ENCODE measurements around the gene SYTL3.

SYTL3 gene

GRCh38 chr6:158804207-158804606 is 154.4 kb downstream of the SYTL3 start:
- Histone ChIP-seq H3K4me2 (ENCODE audit: insufficient read depth, low read length) (peak overlapping the region; percentile 67), H3K27ac (ENCODE audit: low read length) (peak overlapping the region; percentile 96), H3K36me3 (ENCODE audit: insufficient read depth, low read length) (peaks cover 22% of the 10 kb centered on the region), H3K9me3 (ENCODE audit: insufficient read depth, low read length, severe bottlenecking) (no peaks in the 10 kb centered on the region), H3K4me1 (ENCODE audit: insufficient read depth, low read length) (peaks cover 63% of the 10 kb centered on the region), H3K79me2 (ENCODE audit: insufficient read depth, low read length) (peaks cover 94% of the 10 kb centered on the region), H3K27me3 (ENCODE audit: insufficient read depth, low read length, poor library complexity) (no peaks in the 10 kb centered on the region), H3K9ac (ENCODE audit: low read depth, low read length) (peak overlapping the region; percentile 47), H2AFZ (ENCODE audit: low read depth, low read length) (no peak overlapping the region), H3K4me3 (ENCODE audit: low read depth in 1 of 2, low read length in 2 of 2) (peak overlapping the region in 1 of 2 experiments; percentile 47; a peak in 2 of 4 replicates), H4K20me1 (ENCODE audit: insufficient read depth, low read length) (peaks cover 83% of the 10 kb centered on the region)
- DNase-seq (no peak), ATAC-seq (ENCODE audit: insufficient read depth, low read depth) (no peak)
- TF ChIP-seq EZH2 (IDR thresholded peaks at IDR 0.05; ENCODE audit: borderline replicate concordance, low read depth, low read length, severe bottlenecking) (no peak), CTCF (IDR thresholded peaks at IDR 0.05; ENCODE audit: borderline replicate concordance, extremely low read depth, low read length, poor library complexity, severe bottlenecking) (no peak)

- no peak for ATAC-seq (ENCODE audit: insufficient read depth, low read depth)
- Histone ChIP-seq H3K4me1 (ENCODE audit: insufficient read depth, low read length) (peaks cover 76% of the 10 kb centered on the region), H3K9ac (ENCODE audit: low read depth, low read length) (no peak overlapping the region), H4K20me1 (ENCODE audit: insufficient read depth, low read length) (peaks cover 83% of the 10 kb centered on the region), H2AFZ (ENCODE audit: low read depth, low read length) (no peak overlapping the region), H3K27ac (ENCODE audit: low read length) (peak overlapping the region; percentile 12), H3K9me3 (ENCODE audit: insufficient read depth, low read length, severe bottlenecking) (no peaks in the 10 kb centered on the region), H3K36me3 (ENCODE audit: insufficient read depth, low read length) (peaks cover 38% of the 10 kb centered on the region), H3K4me2 (ENCODE audit: insufficient read depth, low read length) (peak overlapping the region; percentile 14; the same call in 1 of the 2 replicates), H3K4me3 (ENCODE audit: low read depth in 1 of 2, low read length in 2 of 2) (no peak overlapping the region), H3K79me2 (ENCODE audit: insufficient read depth, low read length) (peaks cover 94% of the 10 kb centered on the region), H3K27me3 (ENCODE audit: insufficient read depth, low read length, poor library complexity) (no peaks in the 10 kb centered on the region)
- TF ChIP-seq CTCF (IDR thresholded peaks at IDR 0.05; ENCODE audit: borderline replicate concordance, extremely low read depth, low read length, poor library complexity, severe bottlenecking) (no peak), EZH2 (IDR thresholded peaks at IDR 0.05; ENCODE audit: borderline replicate concordance, low read depth, low read length, severe bottlenecking) (no peak)
- no peak for DNase-seq
These were observed 156.0 kb downstream of the SYTL3 start for GRCh38 chr6:158805698-158806377.

- Histone ChIP-seq H3K79me2 (ENCODE audit: insufficient read depth, low read length) (peaks cover 95% of the 10 kb centered on the region), H3K27ac (ENCODE audit: low read length) (peak overlapping the region; percentile 33; the same call in 1 of the 2 replicates), H3K4me2 (ENCODE audit: insufficient read depth, low read length) (no peak overlapping the region), H3K4me1 (ENCODE audit: insufficient read depth, low read length) (peaks cover 82% of the 10 kb centered on the region), H3K9me3 (ENCODE audit: insufficient read depth, low read length, severe bottlenecking) (no peaks in the 10 kb centered on the region), H2AFZ (ENCODE audit: low read depth, low read length) (no peak overlapping the region), H3K4me3 (ENCODE audit: low read depth in 1 of 2, low read length in 2 of 2) (no peak overlapping the region), H4K20me1 (ENCODE audit: insufficient read depth, low read length) (peaks cover 79% of the 10 kb centered on the region), H3K36me3 (ENCODE audit: insufficient read depth, low read length) (peaks cover 44% of the 10 kb centered on the region), H3K9ac (ENCODE audit: low read depth, low read length) (no peak overlapping the region), H3K27me3 (ENCODE audit: insufficient read depth, low read length, poor library complexity) (no peaks in the 10 kb centered on the region)
- ATAC-seq (ENCODE audit: insufficient read depth, low read depth) (no peak), DNase-seq (no peak)
- TF ChIP-seq EZH2 (IDR thresholded peaks at IDR 0.05; ENCODE audit: borderline replicate concordance, low read depth, low read length, severe bottlenecking) = no peak
These were observed 157.9 kb downstream of the SYTL3 start for GRCh38 chr6:158807515-158808441.

GRCh38 chr6:158808442-158808833 is 158.6 kb downstream of the SYTL3 start:
- Histone ChIP-seq H3K4me1 (ENCODE audit: insufficient read depth, low read length) (peaks cover 83% of the 10 kb centered on the region), H3K9me3 (ENCODE audit: insufficient read depth, low read length, severe bottlenecking) (no peaks in the 10 kb centered on the region), H3K36me3 (ENCODE audit: insufficient read depth, low read length) (peaks cover 51% of the 10 kb centered on the region), H4K20me1 (ENCODE audit: insufficient read depth, low read length) (peaks cover 81% of the 10 kb centered on the region), H3K27me3 (ENCODE audit: insufficient read depth, low read length, poor library complexity) (no peaks in the 10 kb centered on the region), H3K27ac (ENCODE audit: low read length) (no peak overlapping the region), H3K4me2 (ENCODE audit: insufficient read depth, low read length) (no peak overlapping the region), H2AFZ (ENCODE audit: low read depth, low read length) (no peak overlapping the region), H3K79me2 (ENCODE audit: insufficient read depth, low read length) (peaks cover 96% of the 10 kb centered on the region), H3K4me3 (ENCODE audit: low read depth in 1 of 2, low read length in 2 of 2) (no peak overlapping the region), H3K9ac (ENCODE audit: low read depth, low read length) (no peak overlapping the region)
- DNase-seq (no peak), ATAC-seq (ENCODE audit: insufficient read depth, low read depth) (no peak)
- TF ChIP-seq CTCF (IDR thresholded peaks at IDR 0.05; ENCODE audit: borderline replicate concordance, extremely low read depth, low read length, poor library complexity, severe bottlenecking) (no peak), EZH2 (IDR thresholded peaks at IDR 0.05; ENCODE audit: borderline replicate concordance, low read depth, low read length, severe bottlenecking) (no peak)
